ENCODE measurements around the gene ADNP.

DNA sequence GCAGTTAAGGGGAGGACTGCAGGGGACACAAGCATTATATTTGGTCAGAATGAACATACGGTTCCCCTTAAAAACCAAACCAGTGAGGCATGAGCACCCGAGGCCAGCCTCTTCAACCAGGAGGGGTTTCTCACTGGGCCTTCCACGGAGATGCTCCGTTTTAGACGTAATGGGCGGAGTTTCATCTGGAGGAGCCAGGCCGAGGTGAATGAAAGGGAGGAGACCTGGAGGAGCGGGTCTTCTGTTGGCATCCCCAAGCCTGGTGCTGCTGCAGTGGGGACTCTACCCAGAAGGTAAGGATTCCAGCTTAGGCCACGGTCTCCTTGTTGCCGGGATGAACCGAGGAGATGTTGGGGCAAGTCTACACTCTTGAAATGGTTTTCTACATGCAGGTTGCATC lies 47.4 kb downstream of the ADNP start:
- TF ChIP-seq, protein P1, sequence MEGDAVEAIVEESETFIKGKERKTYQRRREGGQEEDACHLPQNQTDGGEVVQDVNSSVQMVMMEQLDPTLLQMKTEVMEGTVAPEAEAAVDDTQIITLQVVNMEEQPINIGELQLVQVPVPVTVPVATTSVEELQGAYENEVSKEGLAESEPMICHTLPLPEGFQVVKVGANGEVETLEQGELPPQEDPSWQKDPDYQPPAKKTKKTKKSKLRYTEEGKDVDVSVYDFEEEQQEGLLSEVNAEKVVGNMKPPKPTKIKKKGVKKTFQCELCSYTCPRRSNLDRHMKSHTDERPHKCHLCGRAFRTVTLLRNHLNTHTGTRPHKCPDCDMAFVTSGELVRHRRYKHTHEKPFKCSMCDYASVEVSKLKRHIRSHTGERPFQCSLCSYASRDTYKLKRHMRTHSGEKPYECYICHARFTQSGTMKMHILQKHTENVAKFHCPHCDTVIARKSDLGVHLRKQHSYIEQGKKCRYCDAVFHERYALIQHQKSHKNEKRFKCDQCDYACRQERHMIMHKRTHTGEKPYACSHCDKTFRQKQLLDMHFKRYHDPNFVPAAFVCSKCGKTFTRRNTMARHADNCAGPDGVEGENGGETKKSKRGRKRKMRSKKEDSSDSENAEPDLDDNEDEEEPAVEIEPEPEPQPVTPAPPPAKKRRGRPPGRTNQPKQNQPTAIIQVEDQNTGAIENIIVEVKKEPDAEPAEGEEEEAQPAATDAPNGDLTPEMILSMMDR (IDR thresholded peaks at IDR 0.05) = no peak
- TF ChIP-seq EZH2 (IDR thresholded peaks at IDR 0.05; ENCODE audit: borderline replicate concordance, insufficient read depth, low read depth, low read length, poor library complexity, severe bottlenecking) = no peak

All from B cell (primary cell).